GM23338 (cell line): ENCODE results near the gene ZDHHC3. TPM values are rescaled to one million over a fixed set of nuclear protein-coding genes. Genes with fewer than 3 reads are reported as not detected.

ENCODE experiments used
- ATAC-seq: fragments of 200-7000 bp; cut with Tn5 transposase; 3 replicates; pipeline ENCODE4 v1.9.1; 2020
- DNase-seq: peaks from one replicate; pipeline ENCODE4 v3.0.0-alpha.2; 2015; ENCODE audit warnings: low spot score
- H2AFZ ChIP-seq: fragments of 200-600 bp; sonication (generic); 2 replicates; pipeline ENCODE4 v1.8.0; 2016; ENCODE audit warnings: antibody characterized with exemption, mild to moderate bottlenecking, moderate library complexity
- H3F3A ChIP-seq: fragments of 200-600 bp; sonication (generic); replicated peaks from 2 replicates; pipeline ENCODE4 v1.8.0; 2017; ENCODE audit warnings: antibody characterized with exemption, mixed run types, low read depth
- H3K27ac ChIP-seq: fragments of 200-600 bp; sonication (generic); 2 replicates; pipeline ENCODE4 v1.6.1; 2016; ENCODE audit warnings: low read depth
- H3K27me3 ChIP-seq: fragments of 200-600 bp; sonication (generic); 2 replicates; pipeline ENCODE4 v1.8.0; 2016; ENCODE audit warnings: mild to moderate bottlenecking, mixed run types, moderate library complexity; ENCODE audit not compliant: insufficient read depth
- H3K36me3 ChIP-seq: fragments of 200-600 bp; sonication (generic); 2 replicates; pipeline ENCODE4 v1.8.0; 2016; ENCODE audit warnings: mild to moderate bottlenecking; ENCODE audit not compliant: insufficient read depth
- H3K4me1 ChIP-seq: fragments of 200-600 bp; sonication (generic); 2 replicates; pipeline ENCODE4 v1.8.0; 2016; ENCODE audit warnings: mild to moderate bottlenecking, moderate library complexity; ENCODE audit not compliant: insufficient read depth
- H3K4me2 ChIP-seq: fragments of 200-600 bp; sonication (generic); 2 replicates; pipeline ENCODE4 v1.7.1; 2017; ENCODE audit warnings: mixed run types
- H3K4me3 ChIP-seq: fragments of 200-600 bp; sonication (generic); 2 replicates; pipeline ENCODE4 v1.6.1; 2016; ENCODE audit warnings: mixed run types
- H3K79me2 ChIP-seq: fragments of 200-600 bp; sonication (generic); replicated peaks from 2 replicates; pipeline ENCODE4 v1.8.0; 2017; ENCODE audit warnings: mild to moderate bottlenecking; ENCODE audit not compliant: insufficient read depth
- H3K9me2 ChIP-seq: fragments of 200-600 bp; sonication (generic); 2 replicates; pipeline ENCODE4 v1.8.0; 2017; ENCODE audit not compliant: insufficient read depth
- H4K20me1 ChIP-seq: fragments of 200-600 bp; sonication (generic); replicated peaks from 2 replicates; pipeline ENCODE4 v1.8.0; 2017; ENCODE audit warnings: mild to moderate bottlenecking; ENCODE audit not compliant: insufficient read depth
- H3K27ac Mint-ChIP-seq: 2 replicates; pipeline ENCODE4 v1.8.0; 2020; ENCODE audit warnings: inconsistent platforms, mild to moderate bottlenecking, moderate library complexity, mixed read lengths
- H3K27me3 Mint-ChIP-seq: 3 replicates; pipeline ENCODE4 v1.8.0; 2022; ENCODE audit warnings: low read depth, mild to moderate bottlenecking, moderate library complexity, mixed read lengths, inconsistent platforms; ENCODE audit not compliant: insufficient read depth, poor library complexity
- H3K36me3 Mint-ChIP-seq: 3 replicates; pipeline ENCODE4 v1.8.0; 2021; ENCODE audit warnings: low read depth, mild to moderate bottlenecking, inconsistent platforms, moderate library complexity, mixed read lengths
- H3K4me1 Mint-ChIP-seq: 3 replicates; pipeline ENCODE4 v1.8.0; 2020; ENCODE audit warnings: mild to moderate bottlenecking, inconsistent platforms, mixed read lengths
- H3K4me3 Mint-ChIP-seq: 3 replicates; pipeline ENCODE4 v1.8.0; 2021; ENCODE audit warnings: moderate library complexity, mild to moderate bottlenecking, inconsistent platforms, mixed read lengths
- H3K9me3 Mint-ChIP-seq: 3 replicates; pipeline ENCODE4 v1.8.0; 2020; ENCODE audit warnings: moderate library complexity, mild to moderate bottlenecking, inconsistent platforms, mixed read lengths
- CREB1 ChIP-seq: fragments of 250-450 bp; sonication (Bioruptor Pico); IDR thresholded peaks from 2 replicates; pipeline ENCODE4 v1.5.0; 2020; ENCODE audit warnings: low read depth, mild to moderate bottlenecking, moderate library complexity
- EZH2 ChIP-seq: fragments of 200-600 bp; sonication (generic); IDR thresholded peaks from one replicate; pipeline ENCODE4 v1.8.0; 2017; ENCODE audit warnings: antibody characterized with exemption, mild to moderate bottlenecking, low read depth; ENCODE audit not compliant: unreplicated experiment
- JUNB ChIP-seq: IDR thresholded peaks from one replicate; pipeline ENCODE4 v1.6.1; 2016; ENCODE audit warnings: antibody characterized with exemption; ENCODE audit not compliant: unreplicated experiment
- NANOG ChIP-seq: IDR thresholded peaks from 2 replicates; pipeline ENCODE4 v1.6.1; 2016; ENCODE audit warnings: antibody characterized with exemption, borderline replicate concordance
- ZNF114 ChIP-seq: fragments of 250-450 bp; sonication (Bioruptor Pico); IDR thresholded peaks from 2 replicates; pipeline ENCODE4 v1.5.0; 2020; ENCODE audit warnings: mild to moderate bottlenecking, moderate library complexity
- ZNF331 ChIP-seq: fragments of 250-450 bp; sonication (Bioruptor Pico); IDR thresholded peaks from 2 replicates; pipeline ENCODE4 v1.5.0; 2020; ENCODE audit warnings: low read depth, mild to moderate bottlenecking, moderate library complexity
- polyA plus RNA-seq: library from polyadenylated mRNA; unstranded; fragments of >200 nt; fragmentation: Nextera tagmentation; extraction: Ambion mirVana; gene quantifications from 2 replicates; pipeline ENCODE4 v1.2.1, GENCODE V29; 2016
- total RNA-seq: library from RNA; depleted of rRNA; stranded (reverse); fragments of >200 nt; shearing (Covaris generic); gene quantifications from 2 replicates; pipeline ENCODE4 v1.2.3, GENCODE V29; 2014
- TF ChIP-seq, protein P1 (sequence below): IDR thresholded peaks from 2 replicates; pipeline ENCODE4 v1.6.1; 2016; ENCODE audit warnings: antibody characterized with exemption
- TF ChIP-seq, protein P2 (sequence below): IDR thresholded peaks from one replicate; pipeline ENCODE4 v1.6.1; 2018; ENCODE audit warnings: antibody characterized with exemption; ENCODE audit not compliant: unreplicated experiment
- TF ChIP-seq, protein P3 (sequence below), 2 experiments: fragments of 200-600 bp in 1 of 2; sonication (generic) in 1 of 2; conservative IDR thresholded peaks; 2 replicates each; pipeline versions ENCODE4 v1.5.1 to v1.6.1; 2016 to 2017; ENCODE audit warnings: antibody characterized with exemption in 2 of 2, low read depth in 2 of 2, mild to moderate bottlenecking in 2 of 2, moderate library complexity in 1 of 2

ZDHHC3 gene
- total and polyA plus RNA-seq, 2 experiments from 2014 or later: 28.9 to 84.2 TPM

DNA sequence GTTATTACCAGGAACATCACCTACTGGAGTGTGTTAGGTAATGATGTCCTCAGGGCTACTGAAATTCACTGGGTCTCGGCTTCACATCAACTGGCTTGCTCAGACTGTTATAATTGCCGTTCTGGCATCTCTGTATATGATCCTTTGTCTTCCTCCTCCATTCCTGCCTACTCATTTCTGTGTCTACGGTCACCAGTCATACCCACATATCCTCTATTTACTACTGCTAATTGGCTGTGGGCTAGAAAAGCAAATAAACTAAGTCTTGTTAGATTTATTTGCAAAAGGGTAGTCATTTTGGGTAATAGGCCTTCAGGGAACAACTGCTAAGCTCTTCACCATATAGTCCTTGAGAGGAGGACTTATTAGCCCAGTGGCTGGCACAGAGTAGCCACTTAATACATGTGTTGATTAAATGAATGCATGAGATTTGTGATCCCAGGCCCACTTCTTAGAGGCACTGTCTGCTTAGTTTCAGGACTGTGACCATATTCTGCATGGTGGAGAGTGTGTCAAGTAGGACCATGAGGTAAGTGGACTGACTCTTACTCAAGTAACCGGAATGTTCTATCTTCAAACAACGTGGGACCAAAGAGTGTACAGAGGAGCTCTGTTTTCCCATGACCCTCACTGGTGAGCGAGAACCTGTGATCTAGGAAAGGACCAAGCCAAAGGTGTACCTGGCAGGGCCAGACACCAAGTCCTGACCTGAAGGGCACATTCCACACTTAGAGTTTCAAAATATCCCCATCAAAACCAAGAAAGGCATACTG lies 13.2 kb downstream of the ZDHHC3 start:
- TF ChIP-seq, protein P1, sequence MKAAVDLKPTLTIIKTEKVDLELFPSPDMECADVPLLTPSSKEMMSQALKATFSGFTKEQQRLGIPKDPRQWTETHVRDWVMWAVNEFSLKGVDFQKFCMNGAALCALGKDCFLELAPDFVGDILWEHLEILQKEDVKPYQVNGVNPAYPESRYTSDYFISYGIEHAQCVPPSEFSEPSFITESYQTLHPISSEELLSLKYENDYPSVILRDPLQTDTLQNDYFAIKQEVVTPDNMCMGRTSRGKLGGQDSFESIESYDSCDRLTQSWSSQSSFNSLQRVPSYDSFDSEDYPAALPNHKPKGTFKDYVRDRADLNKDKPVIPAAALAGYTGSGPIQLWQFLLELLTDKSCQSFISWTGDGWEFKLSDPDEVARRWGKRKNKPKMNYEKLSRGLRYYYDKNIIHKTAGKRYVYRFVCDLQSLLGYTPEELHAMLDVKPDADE: no peak
- TF ChIP-seq EZH2: no peak
- TF ChIP-seq, protein P2, sequence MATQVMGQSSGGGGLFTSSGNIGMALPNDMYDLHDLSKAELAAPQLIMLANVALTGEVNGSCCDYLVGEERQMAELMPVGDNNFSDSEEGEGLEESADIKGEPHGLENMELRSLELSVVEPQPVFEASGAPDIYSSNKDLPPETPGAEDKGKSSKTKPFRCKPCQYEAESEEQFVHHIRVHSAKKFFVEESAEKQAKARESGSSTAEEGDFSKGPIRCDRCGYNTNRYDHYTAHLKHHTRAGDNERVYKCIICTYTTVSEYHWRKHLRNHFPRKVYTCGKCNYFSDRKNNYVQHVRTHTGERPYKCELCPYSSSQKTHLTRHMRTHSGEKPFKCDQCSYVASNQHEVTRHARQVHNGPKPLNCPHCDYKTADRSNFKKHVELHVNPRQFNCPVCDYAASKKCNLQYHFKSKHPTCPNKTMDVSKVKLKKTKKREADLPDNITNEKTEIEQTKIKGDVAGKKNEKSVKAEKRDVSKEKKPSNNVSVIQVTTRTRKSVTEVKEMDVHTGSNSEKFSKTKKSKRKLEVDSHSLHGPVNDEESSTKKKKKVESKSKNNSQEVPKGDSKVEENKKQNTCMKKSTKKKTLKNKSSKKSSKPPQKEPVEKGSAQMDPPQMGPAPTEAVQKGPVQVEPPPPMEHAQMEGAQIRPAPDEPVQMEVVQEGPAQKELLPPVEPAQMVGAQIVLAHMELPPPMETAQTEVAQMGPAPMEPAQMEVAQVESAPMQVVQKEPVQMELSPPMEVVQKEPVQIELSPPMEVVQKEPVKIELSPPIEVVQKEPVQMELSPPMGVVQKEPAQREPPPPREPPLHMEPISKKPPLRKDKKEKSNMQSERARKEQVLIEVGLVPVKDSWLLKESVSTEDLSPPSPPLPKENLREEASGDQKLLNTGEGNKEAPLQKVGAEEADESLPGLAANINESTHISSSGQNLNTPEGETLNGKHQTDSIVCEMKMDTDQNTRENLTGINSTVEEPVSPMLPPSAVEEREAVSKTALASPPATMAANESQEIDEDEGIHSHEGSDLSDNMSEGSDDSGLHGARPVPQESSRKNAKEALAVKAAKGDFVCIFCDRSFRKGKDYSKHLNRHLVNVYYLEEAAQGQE: no peak
- Histone ChIP-seq H4K20me1 (peaks cover 54% of the 10 kb centered on the region), H3F3A (no peaks in the 10 kb centered on the region), H3K9me2 (no peaks in the 10 kb centered on the region), H3K4me1 (no peaks in the 10 kb centered on the region), H3K4me2 (no peak overlapping the region), H3K27me3 (no peaks in the 10 kb centered on the region), H2AFZ (no peak overlapping the region), H3K79me2 (peaks cover 88% of the 10 kb centered on the region), H3K27ac (no peak overlapping the region), H3K4me3 (no peak overlapping the region), H3K36me3 (no peaks in the 10 kb centered on the region)
- Mint-ChIP-seq H3K4me3 (no peak overlapping the region), H3K9me3 (no peaks in the 10 kb centered on the region), H3K27me3 (no peaks in the 10 kb centered on the region), H3K27ac (no peak overlapping the region), H3K4me1 (peaks cover 14% of the 10 kb centered on the region), H3K36me3 (no peaks in the 10 kb centered on the region)
- DNase-seq: no peak
- ATAC-seq: no peak

DNA sequence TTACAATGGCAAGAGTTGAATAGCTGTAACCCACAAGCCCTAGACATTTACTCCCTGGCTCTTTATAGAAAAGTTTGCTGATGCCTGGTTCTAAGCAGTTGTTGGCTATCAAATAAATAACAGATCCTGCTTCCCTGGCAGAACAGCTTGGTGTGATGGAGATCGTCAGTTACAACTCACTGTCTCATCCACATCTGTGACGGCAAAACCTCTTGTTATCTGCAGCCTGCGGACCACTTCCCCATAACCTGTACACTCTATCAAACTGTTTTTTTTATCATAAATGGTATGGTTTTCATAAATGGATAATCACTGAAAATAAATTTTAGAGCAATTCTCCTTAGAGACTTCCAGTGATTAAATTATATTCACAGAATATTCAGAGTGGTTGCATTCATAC lies 14.1 kb downstream of the ZDHHC3 start:
- H3K27ac Mint-ChIP-seq: no peak overlapping the region
- H3K9me3 Mint-ChIP-seq: no peaks in the 10 kb centered on the region
- Histone ChIP-seq H3K9me2 (no peaks in the 10 kb centered on the region), H3K4me1 (no peaks in the 10 kb centered on the region), H3K79me2 (peaks cover 83% of the 10 kb centered on the region), H4K20me1 (peaks cover 54% of the 10 kb centered on the region), H3K36me3 (no peaks in the 10 kb centered on the region), H3K4me3 (no peak overlapping the region), H2AFZ (no peak overlapping the region), H3F3A (no peaks in the 10 kb centered on the region), H3K27ac (no peak overlapping the region), H3K27me3 (no peaks in the 10 kb centered on the region), H3K4me2 (no peak overlapping the region)
- no peaks in the 10 kb centered on the region; the same call in 2 of the 3 replicates for H3K36me3 Mint-ChIP-seq
- H3K4me1 Mint-ChIP-seq: peaks cover 14% of the 10 kb centered on the region
- no peak overlapping the region for H3K4me3 Mint-ChIP-seq
- H3K27me3 Mint-ChIP-seq: no peaks in the 10 kb centered on the region
- ATAC-seq (no peak), DNase-seq (no peak)
- TF ChIP-seq, protein P3, sequence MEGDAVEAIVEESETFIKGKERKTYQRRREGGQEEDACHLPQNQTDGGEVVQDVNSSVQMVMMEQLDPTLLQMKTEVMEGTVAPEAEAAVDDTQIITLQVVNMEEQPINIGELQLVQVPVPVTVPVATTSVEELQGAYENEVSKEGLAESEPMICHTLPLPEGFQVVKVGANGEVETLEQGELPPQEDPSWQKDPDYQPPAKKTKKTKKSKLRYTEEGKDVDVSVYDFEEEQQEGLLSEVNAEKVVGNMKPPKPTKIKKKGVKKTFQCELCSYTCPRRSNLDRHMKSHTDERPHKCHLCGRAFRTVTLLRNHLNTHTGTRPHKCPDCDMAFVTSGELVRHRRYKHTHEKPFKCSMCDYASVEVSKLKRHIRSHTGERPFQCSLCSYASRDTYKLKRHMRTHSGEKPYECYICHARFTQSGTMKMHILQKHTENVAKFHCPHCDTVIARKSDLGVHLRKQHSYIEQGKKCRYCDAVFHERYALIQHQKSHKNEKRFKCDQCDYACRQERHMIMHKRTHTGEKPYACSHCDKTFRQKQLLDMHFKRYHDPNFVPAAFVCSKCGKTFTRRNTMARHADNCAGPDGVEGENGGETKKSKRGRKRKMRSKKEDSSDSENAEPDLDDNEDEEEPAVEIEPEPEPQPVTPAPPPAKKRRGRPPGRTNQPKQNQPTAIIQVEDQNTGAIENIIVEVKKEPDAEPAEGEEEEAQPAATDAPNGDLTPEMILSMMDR (conservative IDR thresholded peaks at IDR 0.05; ENCODE audit: low read depth in 2 of 2): no peak
- TF ChIP-seq JUNB (no peak), ZNF114 (no peak), CREB1 (CRISPR knock-in tag) (no peak), NANOG (no peak), ZNF331 (CRISPR knock-in tag) (no peak), EZH2 (no peak)
- TF ChIP-seq, protein P1: no peak
- TF ChIP-seq, protein P2: no peak
